ENCODE measurements around the gene GLMN. TPM values are rescaled to one million over a fixed set of nuclear protein-coding genes. Genes with fewer than 3 reads are reported as not detected.

Gene GLMN
- polyA plus RNA-seq (2013, experiment 1 of 2; ENCODE audit: insufficient read length), result 11.2 TPM
- polyA plus RNA-seq (2013, experiment 2 of 2; ENCODE audit: insufficient read length), result 11.3 TPM

- DNase-seq, result peak; percentile 84
Observed at GRCh38 chr1:92298573-92299476, at the start of gene GLMN, which contains the start of gene RPAP2. GLMN (minus strand) TSS chr1:92298987; CDS start chr1:92297999, 988 bp downstream. RPAP2 (plus strand) TSS chr1:92299059; CDS start chr1:92299074, 15 bp downstream.

GRCh38 chr1:92346866-92347640 lies 48.3 kb upstream of the GLMN start:
- DNase-seq, result no peak

GRCh38 chr1:92343061-92343460 lies 44.3 kb upstream of the GLMN start:
- DNase-seq, result no peak

GRCh38 chr1:92342401-92342800 lies 43.6 kb upstream of the GLMN start:
- DNase-seq, result no peak

GRCh38 chr1:92340154-92340553 lies 41.4 kb upstream of the GLMN start:
- no peak for DNase-seq

GRCh38 chr1:92333668-92334067 lies 34.9 kb upstream of the GLMN start:
- no peak for DNase-seq

- DNase-seq, result peak; percentile 5
Observed at GRCh38 chr1:92329347-92330129, 30.8 kb upstream of the GLMN start.

- DNase-seq, result no peak
Observed at GRCh38 chr1:92327794-92328193, 29.0 kb upstream of the GLMN start.

- DNase-seq, result no peak
Observed at GRCh38 chr1:92326681-92327080, 27.9 kb upstream of the GLMN start.

GRCh38 chr1:92324784-92325183 lies 26.0 kb upstream of the GLMN start:
- DNase-seq, result no peak

GRCh38 chr1:92323473-92324453 lies 25.0 kb upstream of the GLMN start:
- no peak for DNase-seq

- no peak for DNase-seq
Observed at GRCh38 chr1:92317836-92318493, 19.2 kb upstream of the GLMN start.

GRCh38 chr1:92315766-92316599 lies 17.2 kb upstream of the GLMN start:
- no peak for DNase-seq

GRCh38 chr1:92314024-92314423 lies 15.2 kb upstream of the GLMN start:
- DNase-seq, result no peak

- no peak for DNase-seq
Observed at GRCh38 chr1:92310185-92310597, 11.4 kb upstream of the GLMN start.

GRCh38 chr1:92307980-92308379 lies 9.2 kb upstream of the GLMN start:
- DNase-seq, result no peak

GRCh38 chr1:92306020-92306419 lies 7.2 kb upstream of the GLMN start:
- no peak for DNase-seq

- DNase-seq, result no peak
Observed at GRCh38 chr1:92301021-92301420, 2.2 kb upstream of the GLMN start.

GRCh38 chr1:92299477-92300150 lies 827 bp upstream of the GLMN start:
- no peak for DNase-seq
